Activated gamma-delta T cell treated with Interleukin-2 at 50 U/mL for 16 hours (primary cell): Measurements from ENCODE around the gene DHX9.

Source experiments
- DNase-seq: peaks from one replicate; pipeline ENCODE4 v3.0.0-alpha.2; 2020

DHX9 gene

DNA sequence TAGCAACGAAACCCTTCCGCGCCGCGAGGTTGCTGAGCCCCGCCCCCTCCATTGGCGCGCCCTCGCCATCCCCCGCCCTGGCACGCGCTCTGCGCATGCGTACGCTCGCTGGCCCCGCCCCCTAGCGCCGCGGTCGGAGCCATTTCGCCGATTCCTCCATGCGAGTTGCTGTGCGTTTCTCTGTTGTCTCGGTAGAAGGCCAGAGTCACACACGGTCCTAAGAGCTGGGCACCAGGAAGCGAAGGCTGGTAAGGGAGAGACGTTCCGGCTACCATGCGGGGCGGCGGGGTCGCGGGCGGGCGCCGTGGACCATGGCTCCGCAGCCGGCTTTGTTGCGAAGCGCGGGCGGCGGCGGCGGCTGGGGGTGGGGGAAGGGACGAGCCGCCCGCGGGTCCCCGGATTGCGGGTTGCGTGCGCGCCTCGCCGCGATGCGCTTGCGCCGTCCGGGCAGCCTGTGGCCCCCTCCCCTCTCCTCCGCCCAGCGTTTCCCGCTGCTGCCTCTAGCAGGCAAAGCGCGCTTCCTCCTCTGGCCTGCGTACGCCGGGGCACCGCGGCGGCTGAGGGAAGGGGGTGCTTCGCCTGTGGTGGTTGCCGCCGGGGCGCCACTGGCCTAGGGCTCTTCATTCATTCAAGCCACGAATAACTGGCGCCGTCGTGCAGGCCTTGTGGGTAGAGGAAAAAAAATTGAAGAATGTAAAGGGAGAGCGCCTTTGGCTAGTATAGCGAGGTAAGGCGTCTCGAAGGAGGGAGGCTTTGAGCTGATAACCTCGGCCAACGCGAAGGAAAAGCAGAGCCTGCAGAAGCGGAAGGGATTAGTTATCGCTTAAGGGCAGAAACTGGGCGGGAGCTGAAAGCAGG lies at the start of gene DHX9:
Gene DHX9, plus strand, starts transcription at position 139 of the 858 bp plus-strand sequence. CDS start 3,220 bp downstream, outside the sequence.
- peak; percentile 96 for DNase-seq

GRCh38 chr1:182791281-182792179 lies 47.6 kb upstream of the DHX9 start:
- no peak for DNase-seq

- no peak for DNase-seq
Observed at GRCh38 chr1:182794091-182794490, 45.1 kb upstream of the DHX9 start.

- DNase-seq = no peak
Observed at GRCh38 chr1:182794676-182795201, 44.4 kb upstream of the DHX9 start.

DNA sequence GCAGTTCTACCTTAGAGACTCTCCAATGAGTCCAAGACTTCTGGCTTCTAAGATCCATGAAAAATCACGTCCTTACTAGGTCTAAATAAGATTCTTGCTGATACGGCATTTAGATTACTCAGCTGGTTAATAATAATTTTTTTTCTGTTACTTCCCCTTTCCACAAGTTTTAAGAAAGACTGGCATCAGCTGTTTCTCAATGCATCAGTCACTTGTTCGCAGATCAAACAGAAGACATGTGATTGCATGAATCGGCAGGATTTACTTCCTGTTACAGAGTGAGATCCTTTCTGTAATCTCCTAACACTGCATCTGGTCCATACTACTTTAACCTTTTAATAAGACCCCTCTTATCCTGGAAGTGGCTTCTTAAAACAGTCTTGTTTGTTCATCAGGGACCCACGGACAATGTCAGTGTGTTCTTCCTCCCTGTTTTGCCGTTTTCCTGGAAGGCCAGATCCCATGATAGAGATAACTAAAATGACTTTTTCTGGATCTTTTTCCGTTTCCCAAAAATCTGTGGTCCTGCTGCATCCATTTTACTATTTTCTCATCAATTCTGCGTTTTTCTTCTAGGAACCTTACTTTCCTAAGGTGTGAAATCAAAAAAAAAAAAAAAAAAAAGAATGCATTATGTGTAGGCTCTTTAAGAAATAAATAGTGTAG lies 43.5 kb upstream of the DHX9 start:
- no peak for DNase-seq

GRCh38 chr1:182802006-182802803 lies 36.9 kb upstream of the DHX9 start:
- no peak for DNase-seq

DNA sequence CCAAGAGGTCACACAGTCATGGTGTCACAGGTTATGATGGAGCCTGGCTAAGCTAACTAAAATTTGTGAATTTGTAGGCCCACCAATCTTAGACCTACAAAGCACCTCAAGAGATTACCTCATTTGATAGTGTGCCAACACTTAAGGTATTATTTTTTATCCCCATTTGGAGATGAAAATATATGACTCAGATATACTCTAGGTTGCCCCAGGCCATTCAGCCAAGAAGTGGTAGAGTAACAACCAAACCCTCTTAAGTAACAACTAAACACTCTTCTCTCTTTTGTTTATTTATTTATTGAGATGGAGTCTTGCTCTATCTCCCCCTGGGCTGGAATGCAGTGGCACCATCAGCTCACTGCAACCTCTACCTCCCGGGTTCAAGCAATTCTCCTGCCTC lies 35.3 kb upstream of the DHX9 start:
- DNase-seq = no peak

GRCh38 chr1:182806015-182806678 lies 33.0 kb upstream of the DHX9 start:
- no peak for DNase-seq

DNA sequence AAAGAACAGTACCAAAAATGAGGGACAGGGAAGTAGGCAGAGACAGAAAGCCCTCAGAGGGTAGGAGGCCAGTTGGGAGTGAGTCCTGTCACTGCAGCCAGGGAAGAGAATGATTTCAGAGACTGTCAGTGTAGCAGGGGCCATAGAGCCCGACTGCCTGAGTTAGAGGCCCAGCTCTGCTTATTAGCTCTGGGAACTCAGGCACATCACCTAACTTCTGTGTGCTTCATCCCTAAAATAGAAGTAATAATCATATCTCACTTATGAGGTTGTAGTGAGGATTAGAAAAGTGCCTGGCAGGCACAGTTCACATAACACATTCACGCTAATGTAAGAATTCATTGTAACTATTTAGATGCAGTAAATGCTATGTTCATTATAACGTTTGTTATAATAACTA lies 31.2 kb upstream of the DHX9 start:
- no peak for DNase-seq

- no peak for DNase-seq
Observed at GRCh38 chr1:182809414-182809957, 29.7 kb upstream of the DHX9 start.

DNA sequence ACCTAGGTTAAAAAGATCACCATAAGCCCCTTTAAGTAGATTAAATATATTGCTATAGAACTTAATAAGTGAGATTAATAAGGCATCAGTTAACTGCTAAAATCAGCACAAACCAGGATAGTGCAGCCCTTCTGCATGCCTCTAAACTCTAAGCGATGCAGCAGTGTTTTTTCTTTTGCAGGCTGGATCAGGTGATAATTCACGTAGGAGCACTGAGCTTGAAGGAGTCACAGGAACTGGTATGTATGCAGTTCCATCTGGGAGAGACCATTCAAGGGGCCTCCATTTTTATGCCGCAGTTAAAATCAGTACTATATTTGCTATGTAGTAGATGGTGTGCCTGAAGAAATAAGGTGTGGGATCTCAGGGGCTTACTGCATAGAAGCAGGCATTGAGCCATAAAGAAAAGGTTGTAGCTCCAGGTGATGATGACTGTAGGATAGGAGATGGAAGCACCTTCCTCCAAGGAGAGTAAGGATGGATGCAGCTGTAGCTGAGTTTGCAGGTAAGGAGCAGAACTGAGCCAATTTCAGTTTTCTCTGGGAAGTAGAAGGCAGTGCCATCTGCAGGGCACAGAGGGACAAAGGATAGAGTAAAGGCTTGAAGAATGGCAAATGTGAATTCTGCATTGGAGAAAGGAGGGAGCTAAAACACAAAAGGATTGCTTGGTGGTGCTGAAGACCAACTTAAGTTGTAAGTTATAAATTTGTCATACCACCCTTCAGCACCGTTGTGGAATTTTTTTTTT lies 27.0 kb upstream of the DHX9 start:
- DNase-seq = no peak

- no peak for DNase-seq
Observed at GRCh38 chr1:182816863-182817262, 22.3 kb upstream of the DHX9 start.

DNA sequence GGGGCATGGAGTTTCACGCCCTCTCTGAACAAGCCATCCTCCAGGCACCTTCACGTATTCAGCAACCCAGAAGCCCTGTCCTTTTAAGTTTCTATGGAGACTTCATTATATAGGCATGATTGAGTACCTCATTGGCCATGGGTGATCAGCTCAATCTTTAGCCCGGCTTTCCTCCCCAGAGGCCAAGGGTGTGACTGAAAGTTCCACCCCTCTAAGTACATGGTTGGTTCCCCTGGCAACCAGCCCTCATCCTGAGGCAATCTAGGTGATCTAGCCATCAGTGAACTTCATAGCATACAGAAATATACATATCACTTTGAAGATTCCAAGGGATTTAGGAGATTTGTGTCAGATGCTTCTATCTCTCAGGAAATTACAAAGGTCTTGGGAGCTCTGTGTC lies 21.3 kb upstream of the DHX9 start:
- no peak for DNase-seq

DNA sequence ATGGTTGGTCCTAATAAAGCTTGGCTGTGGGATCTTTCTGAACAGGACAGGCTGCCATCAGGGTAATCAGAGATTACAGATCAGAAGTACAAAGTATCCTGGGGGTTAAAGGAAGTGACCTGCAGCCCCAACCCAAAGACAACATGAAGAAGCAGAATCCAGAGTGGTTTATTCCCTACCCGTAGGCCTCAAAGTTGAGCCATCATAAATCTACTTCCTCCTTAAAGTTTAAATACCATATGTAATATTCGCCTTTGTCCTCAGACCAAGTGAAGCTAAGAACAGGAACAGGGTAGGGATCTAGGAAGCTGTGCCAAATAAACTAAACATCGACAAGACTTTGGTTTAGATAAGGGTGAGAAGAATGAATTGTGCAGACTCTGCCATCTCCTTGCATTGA lies 15.9 kb upstream of the DHX9 start:
- DNase-seq = no peak

DNA sequence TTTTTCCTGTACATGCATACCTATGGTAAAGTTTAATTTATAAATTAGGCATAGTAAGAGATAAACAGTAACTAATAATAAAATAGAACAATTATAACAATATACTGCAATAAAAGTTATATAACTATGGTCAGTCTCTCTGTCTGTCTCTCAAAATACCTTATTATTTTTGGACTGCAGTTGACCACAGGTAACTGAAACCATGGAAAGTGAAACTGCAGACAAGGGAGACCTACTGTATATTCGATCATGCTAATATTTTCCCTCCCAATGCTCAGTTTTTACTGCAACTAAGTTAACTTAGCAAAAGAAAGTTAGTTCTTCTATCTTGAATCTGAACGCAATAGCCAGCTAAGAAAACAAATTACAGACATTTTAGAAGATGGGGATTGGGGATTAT lies 12.3 kb upstream of the DHX9 start:
- DNase-seq = no peak

GRCh38 chr1:182829285-182829932 lies 9.7 kb upstream of the DHX9 start:
- no peak for DNase-seq

GRCh38 chr1:182833271-182833670 lies 5.9 kb upstream of the DHX9 start:
- DNase-seq = no peak

DNA sequence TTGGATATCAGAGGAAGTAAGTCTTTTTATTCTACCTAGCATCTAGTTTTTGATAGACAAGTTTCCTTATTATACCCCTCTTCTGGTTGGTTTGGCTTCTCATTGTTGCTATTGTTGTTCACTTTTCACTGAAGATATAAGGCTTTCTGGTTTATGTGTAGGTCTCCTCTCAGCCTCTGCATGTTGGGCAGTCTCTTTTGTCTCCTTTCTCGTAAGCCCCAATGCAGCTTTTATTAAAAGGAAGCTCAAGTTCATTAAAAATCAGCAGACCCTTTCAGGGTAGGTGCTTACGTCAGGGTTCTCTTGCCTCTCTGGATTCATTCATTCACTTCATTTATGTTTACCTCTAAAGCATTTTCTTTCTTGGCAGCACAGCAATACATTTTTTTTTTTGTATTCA lies 4.8 kb upstream of the DHX9 start:
- no peak for DNase-seq

- no peak for DNase-seq
Observed at GRCh38 chr1:182835806-182836205, 3.3 kb upstream of the DHX9 start.

GRCh38 chr1:182841368-182841988 lies 2.3 kb downstream of the DHX9 start:
- no peak for DNase-seq
